Measurements from ENCODE around the gene KRT15. TPM values are rescaled to one million over a fixed set of nuclear protein-coding genes. Genes with fewer than 3 reads are reported as not detected.
A peak's percentile ranks its signal among the peaks of the same experiment; 100 is the strongest.

The KRT15 gene
- total and polyA plus RNA-seq, 2 of the 4 experiments (the other 2 are of a cell fraction): 2.9 to 5.3 TPM

DNA sequence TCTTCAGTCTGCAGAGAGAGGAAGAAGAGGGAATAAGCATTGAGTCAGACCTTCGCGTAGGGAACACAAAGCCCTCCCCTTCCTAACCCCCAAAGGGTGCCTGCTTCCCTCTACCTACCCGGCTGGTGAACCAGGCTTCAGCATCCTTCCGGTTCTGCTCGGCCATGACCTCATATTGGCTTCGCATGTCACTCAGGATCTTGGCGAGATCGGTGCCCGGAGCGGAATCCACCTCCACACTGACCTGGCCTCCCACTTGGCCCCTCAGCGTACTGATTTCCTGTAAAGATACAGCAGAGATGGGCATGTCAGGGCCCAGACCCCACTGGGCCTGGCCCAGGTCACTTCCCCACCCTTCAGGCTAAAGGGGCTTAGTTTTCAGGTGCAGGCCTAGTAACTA, 5.6 kb upstream of the KRT15 start:
- in situ Hi-C loops (cut with MboI; ENCODE audit: low sequenced_read_pairs) (no loop called here), intact Hi-C loops (cut with micrococcal nuclease) (no loop called here), dilution Hi-C loops (cut with HindIII; ENCODE audit: low sequenced_read_pairs, unreplicated experiment) (no loop called here)
- peak overlapping the region; percentile 16 for H2AFZ ChIP-seq (replicated peaks; ENCODE audit: low read length, poor library complexity)
- peaks cover 25% of the 10 kb centered on the region for H3K4me1 ChIP-seq (ENCODE audit: control insufficient read depth, insufficient read depth, low read length)
- H3K14ac ChIP-seq (replicated peaks; ENCODE audit: low read depth, low read length): no peak overlapping the region
- ChIA-PET POLR2A (ENCODE audit: unreplicated experiment) (no interaction called here), CTCF (no interaction called here)
- no peak overlapping the region for H3K27ac ChIP-seq (ENCODE audit: insufficient read depth, low read length)
- no peak overlapping the region for H3K4me2 ChIP-seq (ENCODE audit: low read depth, low read length)
- H2AK5ac ChIP-seq (ENCODE audit: low read depth, low read length): 0 out of 2 replicates have a peak overlapping the region, but pooled peaks have one; percentile 36
- H4K5ac ChIP-seq (ENCODE audit: low read depth, low read length): no peak overlapping the region
- H3K27me3 ChIP-seq (ENCODE audit: control insufficient read depth, insufficient read depth, low read length): peaks cover 2% of the 10 kb centered on the region; the same call in 1 of the 2 replicates
- no TSS peak for BruUV-seq (replicated peaks)
- no peaks in the 10 kb centered on the region for H4K20me1 ChIP-seq (ENCODE audit: insufficient read depth, low read length)
- peaks cover 0 to 4% of the 10 kb centered on the region in 2 experiments; a peak in 1 of 4 replicates for H3K79me1 ChIP-seq (ENCODE audit: low read depth in 1 of 2, low read length in 2 of 2)
- no peak overlapping the region for H3K4me3 ChIP-seq (ENCODE audit: insufficient read depth, low read depth, low read length)
- peak overlapping the region; percentile 73; the same call in 1 of the 2 replicates for H3K4ac ChIP-seq (ENCODE audit: low read depth, low read length)
- no peak for ATAC-seq (ENCODE audit: low read depth)
- H2BK20ac ChIP-seq (ENCODE audit: low read depth, low read length): peak overlapping the region; percentile 75
- no peak overlapping the region; a peak in 1 of 4 replicates for H4K8ac ChIP-seq (ENCODE audit: low read depth in 2 of 2, low read length in 2 of 2)
- H3K36me3 ChIP-seq (ENCODE audit: control insufficient read depth, insufficient read depth, low read length): no peaks in the 10 kb centered on the region
- no peak overlapping the region for H2BK15ac ChIP-seq (ENCODE audit: low read depth, low read length)
- H4K91ac ChIP-seq (ENCODE audit: insufficient read depth, low read depth, low read length): peak overlapping the region; percentile 39; the same call in 1 of the 2 replicates
- H2BK120ac ChIP-seq (ENCODE audit: low read depth, low read length): peak overlapping the region; percentile 96
- WGBS, 2 experiments (ENCODE audit: extremely low coverage in 2 of 2, insufficient read length in 1 of 2): 87% methylated on average over 3 of the region's 11 CpGs; no CpG with 5 or more reads in 1 of the 2 experiments
- peaks cover 8% of the 10 kb centered on the region; the same call in 1 of the 2 replicates for H3K9me1 ChIP-seq (ENCODE audit: insufficient read depth, low read length)
- no peak for TF ChIP-seq RAD21 (IDR thresholded peaks at IDR 0.05; ENCODE audit: low read length)
- TF ChIP-seq, protein P1, sequence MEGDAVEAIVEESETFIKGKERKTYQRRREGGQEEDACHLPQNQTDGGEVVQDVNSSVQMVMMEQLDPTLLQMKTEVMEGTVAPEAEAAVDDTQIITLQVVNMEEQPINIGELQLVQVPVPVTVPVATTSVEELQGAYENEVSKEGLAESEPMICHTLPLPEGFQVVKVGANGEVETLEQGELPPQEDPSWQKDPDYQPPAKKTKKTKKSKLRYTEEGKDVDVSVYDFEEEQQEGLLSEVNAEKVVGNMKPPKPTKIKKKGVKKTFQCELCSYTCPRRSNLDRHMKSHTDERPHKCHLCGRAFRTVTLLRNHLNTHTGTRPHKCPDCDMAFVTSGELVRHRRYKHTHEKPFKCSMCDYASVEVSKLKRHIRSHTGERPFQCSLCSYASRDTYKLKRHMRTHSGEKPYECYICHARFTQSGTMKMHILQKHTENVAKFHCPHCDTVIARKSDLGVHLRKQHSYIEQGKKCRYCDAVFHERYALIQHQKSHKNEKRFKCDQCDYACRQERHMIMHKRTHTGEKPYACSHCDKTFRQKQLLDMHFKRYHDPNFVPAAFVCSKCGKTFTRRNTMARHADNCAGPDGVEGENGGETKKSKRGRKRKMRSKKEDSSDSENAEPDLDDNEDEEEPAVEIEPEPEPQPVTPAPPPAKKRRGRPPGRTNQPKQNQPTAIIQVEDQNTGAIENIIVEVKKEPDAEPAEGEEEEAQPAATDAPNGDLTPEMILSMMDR (conservative IDR thresholded peaks at IDR 0.05; ENCODE audit: low read depth, low read length): no peak
- no peak for TF ChIP-seq POLR2A (IDR thresholded peaks at IDR 0.05; ENCODE audit: low read depth, low read length)
- no peak for TF ChIP-seq CEBPB (IDR thresholded peaks at IDR 0.05; ENCODE audit: low read depth, low read length)
- no peak for TF ChIP-seq CHD1 (IDR thresholded peaks at IDR 0.05; ENCODE audit: low read depth, low read length)
- TF ChIP-seq, protein P2, sequence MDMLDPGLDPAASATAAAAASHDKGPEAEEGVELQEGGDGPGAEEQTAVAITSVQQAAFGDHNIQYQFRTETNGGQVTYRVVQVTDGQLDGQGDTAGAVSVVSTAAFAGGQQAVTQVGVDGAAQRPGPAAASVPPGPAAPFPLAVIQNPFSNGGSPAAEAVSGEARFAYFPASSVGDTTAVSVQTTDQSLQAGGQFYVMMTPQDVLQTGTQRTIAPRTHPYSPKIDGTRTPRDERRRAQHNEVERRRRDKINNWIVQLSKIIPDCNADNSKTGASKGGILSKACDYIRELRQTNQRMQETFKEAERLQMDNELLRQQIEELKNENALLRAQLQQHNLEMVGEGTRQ (IDR thresholded peaks at IDR 0.05; ENCODE audit: low read depth, low read length): no peak
- no peak for TF ChIP-seq NFE2L2 (IDR thresholded peaks at IDR 0.05; ENCODE audit: low read depth, low read length)
- no peak for TF ChIP-seq SMC3 (IDR thresholded peaks at IDR 0.05; ENCODE audit: low read depth, low read length)
- TF ChIP-seq RFX5 (IDR thresholded peaks at IDR 0.05; ENCODE audit: low read depth, low read length): no peak
- TF ChIP-seq, protein P3, sequence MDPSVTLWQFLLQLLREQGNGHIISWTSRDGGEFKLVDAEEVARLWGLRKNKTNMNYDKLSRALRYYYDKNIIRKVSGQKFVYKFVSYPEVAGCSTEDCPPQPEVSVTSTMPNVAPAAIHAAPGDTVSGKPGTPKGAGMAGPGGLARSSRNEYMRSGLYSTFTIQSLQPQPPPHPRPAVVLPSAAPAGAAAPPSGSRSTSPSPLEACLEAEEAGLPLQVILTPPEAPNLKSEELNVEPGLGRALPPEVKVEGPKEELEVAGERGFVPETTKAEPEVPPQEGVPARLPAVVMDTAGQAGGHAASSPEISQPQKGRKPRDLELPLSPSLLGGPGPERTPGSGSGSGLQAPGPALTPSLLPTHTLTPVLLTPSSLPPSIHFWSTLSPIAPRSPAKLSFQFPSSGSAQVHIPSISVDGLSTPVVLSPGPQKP (IDR thresholded peaks at IDR 0.05; ENCODE audit: borderline replicate concordance, low read depth, low read length): no peak
- TF ChIP-seq MAZ (IDR thresholded peaks at IDR 0.05; ENCODE audit: borderline replicate concordance, low read depth, low read length): no peak
- TF ChIP-seq RCOR1 (IDR thresholded peaks at IDR 0.05; ENCODE audit: insufficient replicate concordance, low read length): no peak
- no peak for TF ChIP-seq FOS (IDR thresholded peaks at IDR 0.05; ENCODE audit: low read depth, low read length)
- TF ChIP-seq BHLHE40 (IDR thresholded peaks at IDR 0.05; ENCODE audit: low read depth, low read length): no peak
- H2BK5ac ChIP-seq (ENCODE audit: low read depth, low read length, poor library complexity, severe bottlenecking): no peak overlapping the region
- H3K18ac ChIP-seq (ENCODE audit: low read depth, low read length): no peak overlapping the region
- DNase-seq: no peak
- no peak overlapping the region for H3K23ac ChIP-seq (ENCODE audit: low read depth, low read length)
- no peak overlapping the region for H3K56ac ChIP-seq (ENCODE audit: extremely low read depth, insufficient read depth, low read length)
- H2AK9ac ChIP-seq (replicated peaks; ENCODE audit: low read depth, low read length, poor library complexity): no peak overlapping the region
- no peaks in the 10 kb centered on the region for H3K9me3 ChIP-seq (ENCODE audit: control insufficient read depth, insufficient read depth, low read length)
- no peak overlapping the region for H3K9ac ChIP-seq (ENCODE audit: low read depth, low read length)
